NCI-H1417 (cell line): Measurements from ENCODE around the gene PPP1R17.

ENCODE experiments used
- DNase-seq, 3 experiments: peaks; one replicate each; lab custom pipeline; 2025; lab: John Stamatoyannopoulos, UW

The PPP1R17 gene

GRCh38 chr7:31687024-31687748 lies at the start of gene PPP1R17:
Gene PPP1R17, plus strand, starts transcription at chr7:31687215. Its CDS starts 5,227 bp downstream, at chr7:31692442.
- peak in 2 of 3 experiments; percentile 80 to 94 for DNase-seq

GRCh38 chr7:31640381-31640780 lies 46.6 kb upstream of the PPP1R17 start:
- no peak for DNase-seq

- no peak for DNase-seq
Observed at GRCh38 chr7:31642681-31643115, 44.3 kb upstream of the PPP1R17 start.

GRCh38 chr7:31646942-31647341 lies 40.1 kb upstream of the PPP1R17 start:
- no peak for DNase-seq

GRCh38 chr7:31647511-31647910 lies 39.5 kb upstream of the PPP1R17 start:
- DNase-seq = no peak

- DNase-seq = peak in 2 of 3 experiments; percentile 23 to 75
Observed at GRCh38 chr7:31648288-31648687, 38.7 kb upstream of the PPP1R17 start.

- DNase-seq = no peak
Observed at GRCh38 chr7:31648880-31649279, 38.1 kb upstream of the PPP1R17 start.

GRCh38 chr7:31651234-31652062 lies 35.6 kb upstream of the PPP1R17 start:
- DNase-seq = no peak

GRCh38 chr7:31652063-31652326 lies 35.0 kb upstream of the PPP1R17 start:
- no peak for DNase-seq

GRCh38 chr7:31663072-31663471 lies 23.9 kb upstream of the PPP1R17 start:
- peak in 1 of 3 experiments; percentile 29 for DNase-seq

- DNase-seq = no peak
Observed at GRCh38 chr7:31664890-31665289, 22.1 kb upstream of the PPP1R17 start.

- DNase-seq = no peak
Observed at GRCh38 chr7:31665546-31665945, 21.5 kb upstream of the PPP1R17 start.

- DNase-seq = no peak
Observed at GRCh38 chr7:31669461-31669860, 17.6 kb upstream of the PPP1R17 start.

- no peak for DNase-seq
Observed at GRCh38 chr7:31679574-31680305, 7.3 kb upstream of the PPP1R17 start.

GRCh38 chr7:31683445-31684225 lies 3.4 kb upstream of the PPP1R17 start:
- DNase-seq = peak in 2 of 3 experiments; percentile 46 to 69

GRCh38 chr7:31688372-31688771 lies 1.4 kb downstream of the PPP1R17 start:
- no peak for DNase-seq

GRCh38 chr7:31688996-31689395 lies 2.0 kb downstream of the PPP1R17 start:
- no peak for DNase-seq

- peak in 1 of 3 experiments; percentile 14 for DNase-seq
Observed at GRCh38 chr7:31690935-31691334, 3.9 kb downstream of the PPP1R17 start.

- DNase-seq = no peak
Observed at GRCh38 chr7:31692451-31692850, 5.4 kb downstream of the PPP1R17 start.

- no peak for DNase-seq
Observed at GRCh38 chr7:31692871-31693270, 5.9 kb downstream of the PPP1R17 start.

GRCh38 chr7:31695859-31696614 lies 9.0 kb downstream of the PPP1R17 start:
- no peak for DNase-seq
